HG03066 (cell line): Measurements from ENCODE around the gene LRFN5.
"Not testable (repeated sequence)": the region's sequence is repeated elsewhere in the genome, so short reads cannot be mapped to it uniquely, and the experiment has no call there.

ENCODE experiments used
- ATAC-seq: cut with Tn5 transposase; IDR thresholded peaks from one replicate; pipeline ENCODE4 v1.9.1; 2021; ENCODE audit warnings: low read depth; ENCODE audit not compliant: unreplicated experiment

The LRFN5 gene

DNA sequence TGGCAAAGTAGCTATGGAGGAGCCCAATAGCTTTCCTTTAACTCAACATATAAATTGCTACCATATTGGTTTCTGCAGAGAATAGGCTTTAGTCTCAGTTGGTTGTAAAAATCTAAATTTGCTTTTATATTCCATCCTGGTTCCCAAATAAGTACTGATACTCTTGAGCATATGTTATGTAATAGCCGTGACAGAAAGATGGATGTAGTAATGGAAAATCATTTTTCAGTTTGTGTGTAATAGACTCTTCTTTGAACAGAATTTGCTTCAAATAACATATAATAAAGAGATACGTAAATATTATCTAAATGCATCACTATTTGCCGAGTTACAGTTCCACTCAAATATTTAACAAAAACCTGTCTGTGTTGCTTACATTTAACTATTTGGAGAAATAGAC is 271.6 kb downstream of the LRFN5 start:
- ATAC-seq, result no peak

DNA sequence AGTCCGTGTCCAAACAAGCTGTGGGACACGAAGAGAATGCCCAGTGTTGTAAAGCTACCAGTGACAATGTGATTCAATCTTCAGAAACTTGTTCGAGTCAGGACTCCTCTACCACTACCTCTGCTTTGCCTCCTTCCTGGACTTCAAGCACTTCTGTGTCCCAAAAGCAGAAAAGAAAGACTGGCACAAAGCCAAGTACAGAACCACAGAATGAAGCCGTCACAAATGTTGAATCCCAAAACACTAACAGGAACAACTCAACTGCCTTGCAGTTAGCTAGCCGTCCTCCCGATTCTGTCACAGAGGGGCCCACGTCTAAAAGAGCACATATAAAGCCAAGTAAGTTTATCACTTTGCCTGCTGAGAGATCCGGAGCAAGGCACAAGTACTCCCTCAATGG is 284.9 kb downstream of the LRFN5 start:
- no peak for ATAC-seq

GRCh38 chr14:41899416-41899815 is 292.7 kb downstream of the LRFN5 start:
- ATAC-seq, result no peak

- ATAC-seq, result no peak
Observed at GRCh38 chr14:41900644-41901043, 294.0 kb downstream of the LRFN5 start.

DNA sequence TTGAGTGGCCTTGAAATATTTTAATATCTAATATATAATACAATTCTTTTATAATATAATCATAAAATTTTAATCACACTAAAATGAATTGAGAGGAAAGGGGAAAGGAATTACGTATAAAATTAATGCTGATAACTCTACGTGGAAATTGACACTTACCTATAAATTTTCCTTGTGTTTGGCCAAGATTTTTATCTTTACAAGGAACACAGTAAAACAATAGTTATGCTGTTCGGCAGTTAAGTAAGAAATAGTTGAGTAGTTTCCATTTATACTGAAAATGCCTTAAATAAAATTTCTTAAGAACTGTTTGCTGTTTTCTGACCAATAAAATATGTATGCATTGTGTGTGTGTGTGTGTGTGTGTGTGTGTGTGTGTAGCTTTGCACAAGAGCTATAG is 294.4 kb downstream of the LRFN5 start:
- ATAC-seq, result no peak

DNA sequence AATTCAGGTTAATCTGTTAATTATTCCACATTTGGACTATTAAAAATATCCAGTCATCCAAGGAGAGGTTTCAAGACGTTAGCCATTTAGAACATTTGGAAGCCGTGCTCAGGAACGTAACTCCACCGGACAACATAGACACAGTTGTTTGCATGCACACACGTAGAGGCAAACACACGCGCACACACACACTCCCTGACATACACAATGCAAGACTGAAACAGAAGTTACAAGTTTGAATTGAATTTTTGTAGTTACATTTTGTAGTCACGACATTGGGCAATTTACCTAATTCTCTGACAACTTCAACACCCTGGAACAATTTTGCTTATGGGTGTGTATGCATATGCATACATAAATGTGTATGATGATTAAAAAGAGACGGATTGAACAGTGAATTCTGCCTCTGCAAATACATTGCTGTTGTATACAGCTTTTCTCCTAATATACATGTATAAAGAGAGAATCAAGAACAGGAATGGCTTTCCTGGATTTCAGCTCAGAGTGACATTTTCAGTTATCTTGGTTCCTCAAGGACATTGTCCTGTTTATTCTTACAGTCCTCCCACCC is 298.8 kb downstream of the LRFN5 start:
- no peak for ATAC-seq

GRCh38 chr14:41911155-41911554 is 304.5 kb downstream of the LRFN5 start:
- ATAC-seq, result not testable (repeated sequence)

DNA sequence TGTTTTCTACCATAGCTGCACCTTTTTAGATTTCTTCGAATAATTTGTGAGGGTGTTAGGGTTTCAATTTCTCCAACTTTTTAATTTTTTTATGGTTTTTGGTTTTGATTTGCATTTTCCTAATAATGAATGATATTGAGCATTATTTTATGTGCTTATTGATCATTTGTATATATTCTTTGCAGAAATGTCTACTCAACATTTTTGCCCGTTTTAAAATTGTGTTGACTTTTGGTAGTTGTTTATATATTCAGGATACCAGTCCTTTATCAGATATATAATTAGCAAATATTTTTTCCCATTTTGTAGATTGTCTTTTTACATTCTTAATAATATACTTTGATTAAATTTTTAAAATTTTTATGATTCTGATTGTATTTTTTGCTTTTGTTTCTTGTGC is 306.7 kb downstream of the LRFN5 start:
- ATAC-seq, result no peak

GRCh38 chr14:41915732-41916131 is 309.1 kb downstream of the LRFN5 start:
- ATAC-seq, result no peak

DNA sequence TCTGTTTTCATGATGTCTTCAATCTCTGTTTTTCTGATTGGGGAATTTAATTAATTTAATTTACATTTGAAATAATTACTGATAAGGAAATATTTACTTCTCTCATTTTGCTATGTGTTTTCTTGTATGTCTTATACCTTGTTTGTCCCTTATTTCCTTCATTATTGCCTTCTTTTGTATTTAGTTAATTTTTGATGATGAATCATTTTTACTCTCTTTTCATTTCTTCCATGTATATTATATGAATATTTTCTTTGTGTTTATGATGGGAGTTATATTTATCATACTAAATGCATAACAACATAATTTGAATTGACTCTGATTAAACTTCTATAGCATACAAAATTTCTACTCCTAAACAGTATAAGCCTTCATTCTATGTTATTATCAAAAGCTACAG is 309.6 kb downstream of the LRFN5 start:
- no peak for ATAC-seq

DNA sequence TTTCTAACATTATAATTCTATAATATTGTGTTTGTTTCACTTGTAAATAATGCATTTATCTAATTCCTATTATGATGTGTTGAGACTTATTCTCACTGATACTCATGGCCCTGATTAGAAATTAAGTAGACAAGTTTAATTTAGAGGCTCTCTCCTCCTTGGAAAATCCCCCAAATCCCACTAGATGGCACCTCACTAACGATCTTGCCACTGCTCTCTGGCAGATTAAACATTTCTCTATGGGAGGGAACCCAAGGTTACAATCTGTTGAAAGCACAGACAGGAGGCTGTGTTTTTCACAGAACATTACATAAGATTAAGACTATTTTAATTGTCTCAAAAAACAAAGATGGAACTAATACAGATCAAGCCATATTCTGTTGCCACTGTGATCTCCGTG is 318.7 kb downstream of the LRFN5 start:
- ATAC-seq, result no peak

DNA sequence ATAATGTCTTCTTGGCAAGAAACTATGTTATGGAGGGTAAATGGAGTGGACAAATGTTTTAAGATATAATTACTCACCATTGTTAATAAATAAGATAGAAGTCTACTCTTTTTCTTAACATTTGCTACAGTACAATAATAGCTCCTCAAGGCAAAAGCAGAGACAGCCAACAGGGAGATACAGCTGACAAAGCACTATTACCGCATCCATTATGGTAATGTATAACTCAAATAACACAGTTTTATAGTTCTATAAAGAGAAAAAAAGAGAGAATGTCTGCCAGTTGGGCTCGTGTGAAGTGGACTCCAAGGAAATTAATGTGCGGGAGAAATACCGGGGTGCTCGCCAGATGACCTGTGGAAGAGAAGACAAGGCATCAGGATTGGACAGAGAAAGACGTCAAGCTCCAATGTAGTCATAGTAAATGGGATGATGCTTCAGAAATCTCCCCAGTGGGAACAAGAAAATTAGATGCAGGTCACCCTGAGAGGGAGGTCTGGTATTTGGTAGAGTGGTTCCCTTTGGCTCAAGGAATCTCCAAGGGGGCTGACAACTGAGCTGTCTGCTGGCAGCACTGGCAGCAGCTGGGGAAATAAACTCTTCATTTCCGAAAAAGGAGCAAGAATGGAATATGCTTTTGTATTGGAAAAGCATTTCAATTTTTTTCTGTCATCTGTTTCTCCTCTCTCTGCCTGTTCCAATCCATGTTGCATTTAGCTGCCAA is 343.9 kb downstream of the LRFN5 start:
- no peak for ATAC-seq
